GM13977 (cell line): Measurements from ENCODE around the gene ZBTB7C.

Experiments used
- DNase-seq: peaks from one replicate; pipeline ENCODE4 v3.0.0; 2012; ENCODE audit warnings: low spot score
- CTCF ChIP-seq: IDR thresholded peaks from 2 replicates; pipeline ENCODE4 v1.5.1; 2012; ENCODE audit warnings: mild to moderate bottlenecking, control low read depth; ENCODE audit not compliant: insufficient read depth; ENCODE audit errors: extremely low read depth, missing control alignments
- in situ Hi-C: fragments of 300-500 bp; cut with MboI; formaldehyde crosslinking; loops from one replicate; pipeline ENCODE4 v1.12.0; 2022; ENCODE audit warnings: low sequenced_read_pairs, low pct_unique_long_range_greater_than_20kb, mixed read lengths, inconsistent platforms; ENCODE audit not compliant: unreplicated experiment

The ZBTB7C gene

GRCh38 chr18:48297139-48297538 is 112.0 kb downstream of the ZBTB7C start:
- in situ Hi-C loops, result no loop called here
- no peak for TF ChIP-seq CTCF
- no peak for DNase-seq

GRCh38 chr18:48296581-48296980 is 112.6 kb downstream of the ZBTB7C start:
- TF ChIP-seq CTCF, result no peak
- no peak for DNase-seq
- in situ Hi-C loops, result no loop called here

- no peak for DNase-seq
- in situ Hi-C loops, result no loop called here
- peak; percentile 11 for TF ChIP-seq CTCF
Observed at GRCh38 chr18:48295586-48296311, 113.4 kb downstream of the ZBTB7C start.

GRCh38 chr18:48294899-48295585 is 114.1 kb downstream of the ZBTB7C start:
- in situ Hi-C loops, result no loop called here
- no peak for DNase-seq

GRCh38 chr18:48293954-48294898 is 115.0 kb downstream of the ZBTB7C start:
- in situ Hi-C loops, result no loop called here
- no peak for TF ChIP-seq CTCF

More at GRCh38 chr18:48294899-48295585, 114.1 kb downstream of the ZBTB7C start:
- no peak for TF ChIP-seq CTCF

GRCh38 chr18:48292782-48293424 is 116.3 kb downstream of the ZBTB7C start:
- no peak for DNase-seq
- no peak for TF ChIP-seq CTCF
- in situ Hi-C loops, result no loop called here

More at GRCh38 chr18:48293954-48294898, 115.0 kb downstream of the ZBTB7C start:
- DNase-seq, result no peak
